Measurements from ENCODE around the gene SHISA4.
"Not testable (repeated sequence)": the region's sequence is repeated elsewhere in the genome, so short reads cannot be mapped to it uniquely, and the experiment has no call there.

The SHISA4 gene

GRCh38 chr1:201899683-201900429 lies 11.2 kb downstream of the SHISA4 start:
- no peak for DNase-seq

- no peak for DNase-seq
Measured at GRCh38 chr1:201900476-201900875, 11.8 kb downstream of the SHISA4 start.

- DNase-seq: not testable (repeated sequence)
Measured at GRCh38 chr1:201901036-201901435, 12.3 kb downstream of the SHISA4 start.

DNA sequence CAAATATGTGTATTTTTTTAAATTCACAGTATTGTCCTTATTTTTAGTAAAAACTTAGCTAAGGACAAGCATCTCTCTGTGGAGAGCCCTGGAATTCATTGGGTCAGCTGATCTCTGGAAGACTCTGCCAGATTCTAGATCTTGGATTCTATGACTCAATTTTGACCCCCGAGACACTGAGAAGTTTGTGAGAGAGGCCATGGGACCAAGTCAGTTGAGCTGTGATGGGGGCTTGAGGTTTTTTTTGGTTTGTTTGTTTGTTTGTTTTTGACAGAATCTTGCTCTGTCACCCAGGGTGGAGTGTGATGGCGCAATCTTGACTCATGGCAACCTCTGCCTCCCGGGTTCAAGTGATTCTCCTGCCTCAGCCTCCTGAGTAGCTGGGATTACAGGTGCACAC lies 13.5 kb downstream of the SHISA4 start:
- no peak for DNase-seq

GRCh38 chr1:201903135-201903534 lies 14.4 kb downstream of the SHISA4 start:
- no peak for DNase-seq

- no peak for DNase-seq
Measured at GRCh38 chr1:201904579-201904978, 15.9 kb downstream of the SHISA4 start.

DNA sequence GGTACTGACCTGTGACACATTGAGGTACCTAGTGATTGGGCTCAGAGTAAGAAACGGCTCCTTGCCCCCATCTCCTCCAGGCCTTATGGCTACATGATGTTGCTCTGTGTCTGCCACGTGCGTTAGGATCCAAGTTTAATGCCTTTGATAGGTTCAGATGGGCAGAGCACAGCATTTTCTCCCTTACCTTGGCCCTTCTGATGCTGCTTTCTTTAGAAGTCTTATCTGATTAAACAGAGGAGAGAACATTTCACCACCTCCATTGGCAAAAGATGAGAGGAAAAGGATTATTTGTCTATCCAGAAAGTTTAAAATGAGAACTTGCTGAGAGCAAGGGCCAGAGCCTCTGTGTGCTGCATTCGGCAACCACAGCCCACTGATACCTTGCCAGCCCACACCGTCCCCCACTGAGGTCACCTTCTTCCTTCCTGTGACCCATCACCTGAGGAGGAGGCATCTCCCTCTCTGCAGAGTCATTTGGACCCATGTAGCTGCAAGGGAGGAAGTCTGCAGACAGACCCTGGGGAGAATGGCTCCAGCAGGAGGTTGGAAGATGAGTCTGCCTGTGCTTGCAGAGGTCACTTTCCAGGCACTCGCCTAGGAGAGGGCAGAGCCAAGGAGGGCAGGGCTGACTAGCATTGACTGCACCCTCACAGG lies 16.7 kb downstream of the SHISA4 start:
- no peak for DNase-seq

- DNase-seq: no peak
Measured at GRCh38 chr1:201906336-201906735, 17.6 kb downstream of the SHISA4 start.

GRCh38 chr1:201907621-201908020 lies 18.9 kb downstream of the SHISA4 start:
- no peak for DNase-seq

GRCh38 chr1:201911826-201912571 lies 23.3 kb downstream of the SHISA4 start:
- DNase-seq: no peak

DNA sequence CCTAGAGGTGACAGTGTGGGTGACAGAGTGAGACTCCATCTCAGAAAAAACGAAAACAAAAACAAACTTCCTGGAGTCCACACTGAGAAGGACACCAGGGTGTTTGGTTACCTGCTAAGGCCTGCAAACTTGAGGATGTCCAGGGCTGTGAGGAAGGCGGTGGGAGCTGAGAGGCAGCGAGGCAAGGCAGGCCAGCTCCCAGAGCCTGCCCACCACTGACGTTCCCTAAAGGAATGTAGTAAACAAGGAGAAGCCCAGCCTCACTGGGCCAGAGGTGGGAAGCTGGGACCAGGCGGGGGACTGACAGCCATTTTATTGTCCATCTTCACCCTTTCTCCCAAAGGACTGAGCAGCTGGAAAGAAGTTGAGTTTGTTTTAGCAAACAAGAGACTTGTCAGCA lies 24.1 kb downstream of the SHISA4 start:
- no peak for DNase-seq

DNA sequence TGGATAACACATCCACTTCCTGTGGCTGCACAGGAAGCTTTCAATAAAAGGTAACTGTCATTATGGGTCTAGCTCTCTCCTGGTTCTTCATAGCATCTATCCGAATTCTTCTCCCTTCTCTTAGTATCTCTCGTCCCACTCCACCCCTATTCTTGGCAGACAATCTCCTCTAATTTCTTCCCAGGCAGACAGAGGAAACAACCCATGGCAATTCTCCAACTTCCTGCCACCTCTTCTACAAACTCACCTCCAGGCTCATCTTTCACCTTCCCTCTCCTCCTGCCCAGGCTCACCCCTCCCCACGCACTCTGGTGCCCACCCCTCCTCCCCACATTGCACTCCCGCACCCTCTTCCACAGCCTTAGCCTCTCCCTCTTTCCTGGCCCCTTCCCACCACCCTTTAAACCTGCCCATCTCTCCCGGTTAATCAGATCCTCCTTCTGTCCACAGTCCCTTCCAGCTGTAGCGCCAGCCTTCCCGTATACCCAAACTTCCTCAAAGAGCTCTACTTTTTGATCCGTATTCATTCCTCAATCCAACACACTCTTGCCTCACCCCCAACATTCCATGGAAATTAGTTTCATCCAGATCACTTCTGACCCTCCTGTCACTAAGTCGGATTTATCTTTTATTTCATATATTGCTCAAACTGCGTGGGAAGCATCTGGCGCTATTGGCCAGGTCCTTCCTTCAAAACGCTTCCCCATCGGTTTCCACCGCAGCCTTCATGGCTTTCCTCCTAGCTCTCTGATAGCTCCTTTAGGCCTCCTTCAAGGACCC lies 25.9 kb downstream of the SHISA4 start:
- no peak for DNase-seq

DNA sequence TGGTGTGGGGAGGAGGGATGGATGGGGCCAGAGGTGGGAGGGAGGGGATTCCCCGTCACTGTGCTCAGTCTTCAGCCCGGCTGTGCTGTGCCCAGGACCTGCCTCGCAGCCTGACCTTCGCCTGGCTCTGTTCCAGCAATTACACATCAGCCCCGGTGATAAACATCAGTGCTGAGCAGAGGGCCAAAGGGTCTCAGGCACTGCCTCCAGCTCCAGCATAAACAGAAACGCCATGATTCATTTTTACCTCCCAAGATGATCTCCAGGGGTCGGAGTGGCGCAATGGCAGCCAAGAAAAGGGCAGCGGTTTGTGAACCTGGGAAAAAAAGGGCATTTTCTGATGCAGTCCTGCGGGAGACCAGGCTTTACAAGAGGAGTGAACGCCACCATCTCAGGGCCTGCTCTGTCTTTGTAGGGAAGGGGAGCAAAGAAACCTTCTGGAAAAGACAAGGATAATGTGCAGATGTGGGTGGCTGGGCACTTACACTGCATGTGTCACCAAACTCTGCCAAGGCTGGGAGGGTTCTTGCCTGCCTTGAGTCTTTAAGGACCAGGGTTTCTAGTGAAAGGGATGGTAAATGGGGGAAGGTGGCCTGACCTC lies 28.1 kb downstream of the SHISA4 start:
- no peak for DNase-seq

- no peak for DNase-seq
Measured at GRCh38 chr1:201917362-201918033, 28.8 kb downstream of the SHISA4 start.

DNA sequence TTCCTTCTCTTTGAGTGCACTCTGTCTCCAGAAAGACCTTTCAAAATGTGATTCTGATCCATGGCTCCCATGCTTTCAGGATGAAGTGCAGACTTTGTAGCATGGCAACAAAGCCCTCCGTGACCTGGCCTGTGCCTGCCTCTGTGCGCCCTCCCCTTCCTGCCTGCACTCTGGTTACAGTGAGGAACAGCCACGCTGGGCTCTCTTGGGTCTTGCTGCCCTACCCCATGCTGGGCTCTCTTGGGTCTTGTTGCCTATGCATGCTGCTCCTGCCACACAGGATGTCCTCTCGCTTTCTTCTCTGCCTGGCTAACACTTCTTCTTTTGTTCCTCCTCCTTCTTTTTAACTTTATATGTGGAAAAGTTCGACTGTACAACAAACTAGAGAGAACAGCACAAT lies 29.6 kb downstream of the SHISA4 start:
- no peak for DNase-seq

- no peak for DNase-seq
Measured at GRCh38 chr1:201921952-201922558, 33.4 kb downstream of the SHISA4 start.

DNA sequence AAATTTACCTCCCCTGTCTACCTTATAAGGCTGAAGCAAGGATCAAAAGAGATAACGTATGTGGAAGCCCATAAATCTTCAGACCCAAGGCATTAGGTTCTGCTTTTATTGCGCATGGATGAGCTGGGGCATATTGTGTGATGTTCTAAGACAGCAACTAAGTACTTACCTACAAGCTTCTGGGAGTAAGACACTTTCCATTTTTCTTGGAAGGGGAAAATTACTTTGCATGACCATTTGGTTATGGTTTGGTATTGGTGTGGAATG lies 36.5 kb downstream of the SHISA4 start:
- DNase-seq: no peak

DNA sequence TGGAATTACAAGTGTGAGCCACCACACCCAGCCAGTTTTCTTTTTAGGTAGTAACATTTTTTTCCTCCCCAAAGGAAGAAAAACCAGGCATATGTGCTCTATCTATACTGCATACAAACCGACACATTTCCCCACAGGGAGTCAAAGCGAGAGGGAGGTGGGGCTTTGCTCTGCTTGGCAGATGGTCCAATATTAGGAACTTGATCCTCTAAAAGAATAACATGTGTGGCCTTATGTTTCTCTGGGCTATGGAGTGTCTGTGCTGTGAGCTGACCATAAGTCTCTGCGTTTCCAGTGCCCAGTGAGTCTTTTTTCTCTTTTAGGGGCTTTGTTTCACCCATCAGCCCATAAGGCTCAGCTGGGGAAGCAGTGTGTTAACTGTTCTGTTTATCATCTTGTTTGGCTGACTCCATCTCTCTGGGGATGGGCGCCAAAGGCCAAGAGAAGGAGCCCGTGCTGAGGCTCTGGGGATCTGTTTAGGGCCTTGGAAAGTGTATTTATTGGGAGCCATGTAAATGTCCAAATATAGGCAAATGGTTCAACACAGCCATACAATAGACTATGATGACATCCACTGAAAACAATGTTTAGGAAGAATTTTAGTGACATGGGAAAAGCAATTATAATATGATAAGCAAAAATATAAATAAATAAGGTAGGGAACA lies 37.4 kb downstream of the SHISA4 start:
- no peak for DNase-seq

GRCh38 chr1:201928266-201928665 lies 39.6 kb downstream of the SHISA4 start:
- no peak for DNase-seq

GRCh38 chr1:201930137-201930536 lies 41.4 kb downstream of the SHISA4 start:
- DNase-seq: no peak

- no peak for DNase-seq
Measured at GRCh38 chr1:201930803-201931202, 42.1 kb downstream of the SHISA4 start.

Measured in midbrain (tissue), 1 donor.